HG03558 (cell line): Measurements from ENCODE around the gene TSC2.

ENCODE experiments used
- ATAC-seq: cut with Tn5 transposase; IDR thresholded peaks from one replicate; pipeline ENCODE4 v1.9.1; 2021; ENCODE audit warnings: moderate number of reproducible peaks; ENCODE audit not compliant: unreplicated experiment; ENCODE audit errors: extremely low read depth

Gene TSC2

GRCh38 chr16:2047330-2048115, at the start of gene TSC2, which contains the start of gene NTHL1:
Gene TSC2, plus strand, starts transcription at chr16:2047985. Its CDS starts 631 bp downstream, at chr16:2048616.
Gene NTHL1, minus strand, starts transcription at chr16:2047834. Its CDS starts 11 bp downstream, at chr16:2047823.
- ATAC-seq: peak; percentile 86

- ATAC-seq: no peak
Observed at GRCh38 chr16:1998360-1998835, 49.4 kb upstream of the TSC2 start.

GRCh38 chr16:1998852-1999801, 48.7 kb upstream of the TSC2 start:
- no peak for ATAC-seq

GRCh38 chr16:1999866-2000514, 47.8 kb upstream of the TSC2 start:
- ATAC-seq: no peak

GRCh38 chr16:2001035-2001434, 46.8 kb upstream of the TSC2 start:
- no peak for ATAC-seq

GRCh38 chr16:2001456-2002355, 46.1 kb upstream of the TSC2 start:
- ATAC-seq: no peak

DNA sequence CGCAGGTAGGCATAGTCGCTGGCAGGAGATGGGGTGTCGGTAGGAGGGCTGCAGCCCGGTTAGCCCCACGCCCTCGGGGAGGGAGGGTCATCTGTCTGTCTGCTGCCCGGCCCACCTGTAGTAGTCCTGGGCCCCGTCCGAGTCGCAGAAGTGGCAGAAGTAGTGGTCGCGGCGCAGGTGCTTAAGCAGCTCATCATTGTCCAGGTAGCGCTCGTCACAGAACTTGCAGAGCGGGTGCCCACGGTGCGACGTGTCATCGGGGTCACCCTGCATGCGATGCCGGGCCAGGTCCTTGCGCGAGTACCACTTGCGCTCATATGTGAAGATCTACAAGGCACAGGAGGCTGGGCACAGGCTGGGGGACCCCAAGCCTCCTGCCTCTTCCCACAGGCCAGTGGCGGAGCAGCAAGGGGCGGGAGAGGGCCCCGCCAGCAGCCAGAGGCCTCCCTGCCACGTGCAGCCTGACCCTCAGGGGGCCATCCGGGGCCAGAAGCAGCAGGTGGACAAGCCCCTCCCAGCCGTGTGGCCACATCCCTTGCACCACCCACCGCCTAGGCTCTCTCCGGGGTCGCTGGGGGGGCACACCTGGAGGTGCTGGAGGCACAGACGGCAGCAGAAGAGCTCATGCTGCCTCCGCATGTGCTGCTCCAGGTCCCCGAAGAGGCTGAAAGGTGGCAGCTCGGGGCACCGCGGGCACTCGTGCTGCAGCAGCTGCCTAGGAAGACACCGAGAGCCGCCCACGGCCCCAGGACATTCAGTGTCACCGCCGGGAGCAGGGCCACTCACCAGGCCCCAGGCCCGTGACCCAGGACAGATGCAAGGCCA, 45.2 kb upstream of the TSC2 start:
- no peak for ATAC-seq

DNA sequence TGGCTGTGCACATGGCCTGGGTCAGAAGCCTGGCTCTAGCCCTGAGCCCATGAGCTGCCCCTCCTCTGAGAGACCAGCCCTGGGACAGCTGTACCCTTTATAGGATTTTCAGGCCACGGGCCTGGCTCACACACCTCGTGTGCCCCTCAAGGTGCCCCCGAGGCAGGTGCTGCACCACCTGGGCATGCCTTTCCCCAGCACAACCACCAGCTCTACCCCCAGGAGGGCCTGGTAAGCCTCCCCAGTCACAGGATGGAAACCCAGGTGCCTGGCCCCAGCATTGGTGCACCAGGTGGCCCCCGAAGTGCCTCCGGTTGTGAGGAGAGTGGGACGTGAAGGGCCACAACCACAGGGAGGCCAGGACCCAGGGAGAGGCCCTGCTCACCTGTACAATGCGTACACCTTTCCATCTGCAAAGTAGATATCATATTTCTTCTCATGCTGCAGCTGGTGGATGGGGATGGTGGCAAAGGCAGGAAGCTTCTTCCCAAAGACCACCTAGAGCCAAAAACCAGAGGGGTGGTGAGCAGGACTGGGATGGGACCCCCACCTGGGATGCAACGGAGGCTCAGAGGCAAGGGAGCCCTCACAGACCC, 44.5 kb upstream of the TSC2 start:
- no peak for ATAC-seq

GRCh38 chr16:2003827-2004641, 43.8 kb upstream of the TSC2 start:
- ATAC-seq: no peak

DNA sequence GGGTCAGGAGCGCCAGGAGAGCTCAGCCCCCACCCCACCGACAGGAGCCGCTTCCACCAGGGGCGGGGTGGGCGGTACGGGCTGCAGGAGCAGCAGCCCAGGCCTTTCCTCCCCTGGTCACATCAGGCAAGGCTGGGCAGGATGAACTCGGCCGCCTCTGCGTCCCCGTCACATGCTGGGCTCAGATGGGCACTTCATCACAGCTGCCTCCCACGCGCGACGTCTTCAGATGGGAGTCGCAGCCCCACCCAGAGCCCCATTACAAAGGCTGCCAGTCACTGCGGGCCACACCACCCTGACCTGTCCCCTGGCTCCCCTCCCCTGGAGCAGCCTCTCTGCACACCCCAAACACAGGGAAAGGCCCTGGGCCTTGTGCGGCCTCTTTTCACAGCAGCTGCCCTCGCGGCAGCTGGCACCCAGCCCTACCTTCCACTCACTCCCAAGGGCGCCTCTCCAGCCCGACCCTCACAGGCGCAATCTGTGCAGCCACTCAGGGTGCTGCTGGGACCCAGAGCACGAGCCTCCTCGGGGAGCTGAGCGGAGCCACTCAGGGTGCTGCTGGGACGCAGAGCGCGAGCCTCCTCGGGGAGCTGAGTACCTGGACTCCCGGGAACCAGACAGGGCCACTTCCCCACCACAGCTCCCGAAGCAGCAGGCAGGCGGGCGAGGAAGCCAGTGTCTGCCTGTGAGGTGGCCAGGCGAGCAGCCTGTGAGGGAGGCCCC, 42.8 kb upstream of the TSC2 start:
- ATAC-seq: no peak

DNA sequence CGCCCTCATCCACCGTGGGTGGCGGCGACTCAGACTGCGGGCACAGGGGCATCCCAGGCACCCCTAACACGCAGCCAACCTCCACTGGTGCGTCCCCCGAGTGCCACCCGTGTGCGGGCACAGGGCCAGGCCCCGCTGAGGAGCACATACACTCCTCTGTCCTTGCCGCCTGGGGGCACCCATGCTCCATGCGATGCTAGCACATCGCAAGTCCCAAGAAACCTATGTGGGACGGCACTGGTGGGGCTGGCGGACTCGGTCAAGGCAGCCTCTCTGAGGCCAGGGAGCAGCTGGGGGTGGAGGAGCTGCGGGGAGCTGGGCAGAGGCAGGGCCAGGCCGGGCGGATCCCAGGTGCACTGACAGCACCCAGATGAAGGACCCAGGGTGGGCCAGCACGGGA, 42.1 kb upstream of the TSC2 start:
- no peak for ATAC-seq

DNA sequence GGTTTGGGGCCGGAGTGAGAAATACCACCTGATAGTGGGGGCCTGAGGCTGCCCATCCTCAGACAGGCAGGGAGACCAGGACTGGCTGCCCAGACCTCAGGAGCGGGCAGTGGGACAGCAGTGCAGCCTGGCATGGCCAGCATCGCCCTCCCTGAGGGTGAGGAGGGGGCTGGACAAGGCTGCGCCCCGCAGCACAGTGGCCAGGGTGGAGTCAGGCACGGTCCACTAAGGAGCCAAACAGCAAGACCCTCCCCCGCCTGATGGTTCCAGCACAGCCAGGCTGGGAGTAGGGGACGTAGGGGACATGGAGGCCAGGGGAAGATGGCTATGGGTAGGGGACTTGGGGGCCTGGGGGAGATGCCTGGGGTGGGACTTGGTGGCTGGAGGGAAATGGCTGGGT, 41.5 kb upstream of the TSC2 start:
- ATAC-seq: no peak

- no peak for ATAC-seq
Observed at GRCh38 chr16:2007081-2007836, 40.5 kb upstream of the TSC2 start.

DNA sequence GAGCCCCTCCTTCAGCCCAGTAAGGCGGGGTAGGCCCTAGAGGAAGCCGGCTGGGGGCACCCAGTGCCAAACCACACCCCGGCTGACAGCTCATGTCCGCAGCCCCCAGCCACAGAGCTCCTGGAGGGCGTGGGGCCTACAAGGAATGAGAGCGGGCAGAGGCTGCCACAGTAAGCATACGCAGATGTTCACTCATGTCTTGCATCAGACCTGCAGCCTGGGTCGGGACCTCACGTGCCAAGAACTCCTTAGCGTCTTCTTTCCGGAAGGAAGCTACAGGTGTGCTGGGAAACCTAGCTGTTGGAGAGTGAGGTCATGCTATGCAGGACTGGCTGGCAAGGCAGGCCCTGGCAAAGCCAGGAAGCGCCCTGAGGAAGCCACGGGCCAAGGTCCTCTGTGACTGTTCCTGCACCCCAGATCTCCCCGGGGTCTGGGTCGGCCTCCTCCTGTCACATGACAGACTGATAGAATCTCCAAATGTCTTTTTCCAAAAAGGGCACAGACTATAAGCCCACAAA, 39.7 kb upstream of the TSC2 start:
- ATAC-seq: no peak

DNA sequence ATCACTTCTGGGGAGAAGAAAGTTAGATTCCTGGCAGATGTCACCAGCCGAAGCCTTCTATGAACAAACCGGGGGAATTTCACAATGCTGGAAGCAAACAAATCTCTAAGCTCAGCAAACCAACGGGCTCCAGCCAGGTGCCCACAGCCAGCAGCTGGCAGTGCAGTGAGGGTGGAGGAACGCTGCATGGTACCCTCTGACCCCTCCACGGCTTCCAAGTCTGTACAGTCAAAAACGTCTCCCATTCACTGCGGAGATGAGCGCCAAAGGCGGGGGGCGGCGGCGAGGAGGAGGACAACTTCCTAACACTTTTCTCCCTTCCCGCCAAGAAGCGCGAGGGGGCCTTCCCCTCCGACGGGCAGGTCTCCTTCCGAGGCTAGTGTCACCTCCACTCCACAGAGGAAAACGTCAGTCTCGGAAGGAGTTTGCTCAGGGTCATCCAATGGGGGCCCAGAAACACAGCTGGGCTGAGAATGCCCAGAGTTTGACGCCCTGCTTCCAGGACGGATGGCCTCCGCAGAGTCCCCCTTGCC, 39.1 kb upstream of the TSC2 start:
- no peak for ATAC-seq
